GM13976 (cell line): ENCODE results near the gene CFAP54.

Experiments
- DNase-seq: peaks from one replicate; pipeline ENCODE4 v3.0.0; 2012; ENCODE audit warnings: low spot score
- CTCF ChIP-seq: IDR thresholded peaks from 2 replicates; pipeline ENCODE4 v1.5.1; 2012; ENCODE audit warnings: borderline replicate concordance, mild to moderate bottlenecking; ENCODE audit not compliant: insufficient read depth; ENCODE audit errors: extremely low read depth, missing control alignments, control extremely low read depth
- in situ Hi-C: fragments of 300-500 bp; cut with MboI; formaldehyde crosslinking; loops from one replicate; pipeline ENCODE4 v1.12.0; 2022; ENCODE audit warnings: low sequenced_read_pairs, mixed read lengths, inconsistent platforms; ENCODE audit not compliant: unreplicated experiment

Gene CFAP54

GRCh38 chr12:96874211-96874610 lies 384.8 kb downstream of the CFAP54 start:
- no peak for DNase-seq
- in situ Hi-C loops: no loop called here
- no peak for TF ChIP-seq CTCF

GRCh38 chr12:96876966-96877365 lies 387.6 kb downstream of the CFAP54 start:
- in situ Hi-C loops: no loop called here
- DNase-seq: no peak
- TF ChIP-seq CTCF: no peak

- DNase-seq: no peak
- in situ Hi-C loops: no loop called here
- no peak for TF ChIP-seq CTCF
These were observed 389.3 kb downstream of the CFAP54 start for GRCh38 chr12:96878704-96879103.

GRCh38 chr12:96879301-96879700 lies 389.9 kb downstream of the CFAP54 start:
- DNase-seq: no peak
- in situ Hi-C loops: no loop called here
- no peak for TF ChIP-seq CTCF

- TF ChIP-seq CTCF: no peak
- in situ Hi-C loops: no loop called here
- DNase-seq: no peak
These were observed 390.8 kb downstream of the CFAP54 start for GRCh38 chr12:96880220-96880619.

- DNase-seq: no peak
- in situ Hi-C loops: no loop called here
- no peak for TF ChIP-seq CTCF
These were observed 392.2 kb downstream of the CFAP54 start for GRCh38 chr12:96881608-96882007.

GRCh38 chr12:96882862-96883261 lies 393.5 kb downstream of the CFAP54 start:
- no peak for TF ChIP-seq CTCF
- no peak for DNase-seq
- in situ Hi-C loops: no loop called here
